Muscle layer of colon (tissue), 2 donors: ENCODE results near the gene LRRC52.

Experiments
- H3K27ac ChIP-seq: one replicate; pipeline ENCODE4 v1.7.0; 2013; ENCODE audit warnings: low read depth, mild to moderate bottlenecking, low read length, moderate library complexity
- H3K27me3 ChIP-seq, 2 donors: one replicate each; pipeline ENCODE4 v1.7.0; 2013; ENCODE audit warnings: low read length in 2 of 2, mild to moderate bottlenecking in 2 of 2; ENCODE audit not compliant: insufficient read depth in 2 of 2, control insufficient read depth in 1 of 2
- H3K36me3 ChIP-seq: one replicate; pipeline ENCODE4 v1.7.0; 2013; ENCODE audit warnings: mild to moderate bottlenecking, low read length; ENCODE audit not compliant: insufficient read depth
- H3K4me1 ChIP-seq: one replicate; pipeline ENCODE4 v1.7.0; 2013; ENCODE audit warnings: mild to moderate bottlenecking, low read length; ENCODE audit not compliant: insufficient read depth
- H3K4me3 ChIP-seq, 2 donors: one replicate each; pipeline ENCODE4 v1.7.0; 2013; ENCODE audit warnings: low read length in 2 of 2, low read depth in 1 of 2, mild to moderate bottlenecking in 1 of 2, moderate library complexity in 1 of 2
- H3K9ac ChIP-seq: one replicate; pipeline ENCODE4 v1.7.0; 2013; ENCODE audit warnings: low read length
- H3K9me3 ChIP-seq: one replicate; pipeline ENCODE4 v1.7.0; 2013; ENCODE audit warnings: mild to moderate bottlenecking, low read length
- donor health status: abdominal sarcoma.
- donor health status: Adenocarcinoma of cecum.

LRRC52 gene

GRCh38 chr1:165543532-165544438, at the start of gene LRRC52:
Gene LRRC52 (plus strand): TSS chr1:165544000. CDS start chr1:165544297, 297 bp downstream.
- Histone ChIP-seq H3K27me3 (peaks cover 0 to 11% of the 10 kb centered on the region in 2 donors), H3K9me3 (no peaks in the 10 kb centered on the region), H3K4me3 (no peak within 1 kb of the TSS), H3K27ac (no peak within 1 kb of the TSS), H3K9ac (no peak within 1 kb of the TSS), H3K4me1 (peaks cover 5% of the 10 kb centered on the region), H3K36me3 (no peaks in the 10 kb centered on the region)

DNA sequence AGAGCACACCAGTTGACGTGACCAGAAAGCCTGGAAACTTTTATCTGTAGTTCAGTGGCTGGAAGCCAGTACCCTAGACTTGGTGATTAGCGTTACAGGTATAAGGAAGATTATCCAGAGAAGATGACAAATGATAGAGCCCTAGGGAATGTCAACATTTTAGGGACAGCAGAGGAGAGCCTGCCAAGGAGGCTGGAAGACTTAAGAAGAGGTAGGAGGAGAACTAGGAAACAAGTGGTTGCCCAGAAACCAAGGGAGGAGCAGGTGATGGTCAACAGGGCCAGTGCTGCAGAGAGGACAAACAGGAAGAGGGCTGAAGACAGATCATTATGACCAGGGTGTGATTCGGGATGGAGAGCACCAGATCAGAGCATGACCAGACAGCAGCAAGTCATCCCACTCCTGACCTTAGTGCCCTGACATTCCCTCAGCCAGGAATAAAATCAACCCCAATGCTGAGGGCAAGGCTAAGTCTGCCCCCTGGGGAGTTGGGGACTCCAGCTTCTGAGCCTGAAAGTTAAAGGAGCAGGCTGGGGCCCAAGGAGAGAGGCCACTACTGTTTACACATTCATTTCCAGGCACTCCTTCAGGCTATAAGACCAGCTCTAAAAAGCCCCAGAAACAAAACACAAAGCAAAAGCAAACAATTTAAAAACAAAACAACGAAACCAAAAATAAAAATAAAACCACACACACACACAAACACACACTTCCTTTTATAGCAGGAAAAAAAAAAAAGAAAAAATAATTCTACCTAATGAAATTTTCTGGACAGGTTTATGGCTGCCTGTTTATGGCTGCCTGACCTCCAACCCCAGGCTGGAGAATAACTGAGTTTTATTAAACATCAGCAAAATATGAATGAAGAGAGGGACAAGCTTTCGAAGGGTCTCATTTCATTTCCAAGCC, 48.6 kb upstream of the LRRC52 start:
- Histone ChIP-seq H3K27me3 (no peaks in the 10 kb centered on the region), H3K9me3 (no peaks in the 10 kb centered on the region), H3K36me3 (no peaks in the 10 kb centered on the region), H3K4me1 (no peaks in the 10 kb centered on the region), H3K9ac (no peak overlapping the region), H3K27ac (no peak overlapping the region), H3K4me3 (no peak overlapping the region)

- Histone ChIP-seq H3K4me1 (no peaks in the 10 kb centered on the region), H3K4me3 (no peak overlapping the region), H3K27me3 (no peaks in the 10 kb centered on the region), H3K36me3 (no peaks in the 10 kb centered on the region), H3K9me3 (no peaks in the 10 kb centered on the region), H3K9ac (no peak overlapping the region), H3K27ac (no peak overlapping the region)
Measured at GRCh38 chr1:165495858-165496205, 48.0 kb upstream of the LRRC52 start.

GRCh38 chr1:165496501-165496900, 47.3 kb upstream of the LRRC52 start:
- H3K36me3 ChIP-seq, result no peaks in the 10 kb centered on the region
- H3K4me1 ChIP-seq, result no peaks in the 10 kb centered on the region
- H3K9me3 ChIP-seq, result no peaks in the 10 kb centered on the region
- no peak overlapping the region for H3K9ac ChIP-seq
- H3K4me3 ChIP-seq, result no peak overlapping the region
- H3K27ac ChIP-seq, result no peak overlapping the region
- H3K27me3 ChIP-seq, result no peaks in the 10 kb centered on the region

DNA sequence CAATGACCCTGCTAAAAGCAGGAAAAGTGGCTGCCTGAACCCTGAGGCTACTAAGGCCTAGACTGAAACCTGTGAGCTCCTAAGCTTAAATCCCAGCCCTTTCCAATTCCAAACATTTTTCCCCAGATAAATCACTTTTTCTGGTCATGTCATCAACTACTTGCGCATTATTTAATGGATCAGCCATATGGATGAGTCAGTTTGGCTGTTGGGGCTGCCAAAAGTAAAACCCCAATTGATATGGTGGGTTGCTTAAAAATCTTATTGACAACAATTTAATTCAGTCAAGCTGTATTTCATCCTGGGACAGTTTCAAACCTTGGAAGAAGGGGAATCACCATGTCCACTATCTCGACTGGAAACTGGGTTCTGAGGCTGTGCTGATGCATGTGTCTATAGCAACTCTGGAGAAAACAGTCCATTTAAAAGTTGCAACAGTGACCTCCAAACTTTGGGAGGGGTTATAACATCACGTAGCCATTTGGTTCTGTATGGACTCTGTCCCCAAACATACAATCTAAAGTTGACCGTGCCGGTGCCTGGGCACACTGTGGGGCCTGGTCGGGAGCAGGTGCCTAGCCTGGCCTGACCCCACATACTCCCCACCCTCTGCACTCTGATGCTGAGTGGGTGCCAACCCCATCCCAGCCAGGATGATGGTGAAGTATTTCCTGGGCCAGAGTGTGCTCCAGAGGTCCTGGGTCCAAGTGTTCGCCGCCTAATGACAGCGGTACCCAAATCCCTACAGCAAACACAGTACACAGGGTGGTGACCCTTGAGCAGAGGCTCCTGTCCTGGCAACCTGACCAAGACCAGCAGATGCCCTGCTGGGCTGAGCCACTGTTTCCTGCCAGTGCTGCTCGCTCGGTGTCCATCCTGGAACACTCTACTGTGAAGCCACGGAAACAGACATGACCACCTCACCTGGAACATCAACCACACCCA, 46.5 kb upstream of the LRRC52 start:
- Histone ChIP-seq H3K9me3 (no peaks in the 10 kb centered on the region), H3K4me1 (no peaks in the 10 kb centered on the region), H3K27me3 (no peaks in the 10 kb centered on the region), H3K4me3 (no peak overlapping the region), H3K9ac (no peak overlapping the region), H3K36me3 (no peaks in the 10 kb centered on the region), H3K27ac (no peak overlapping the region)

DNA sequence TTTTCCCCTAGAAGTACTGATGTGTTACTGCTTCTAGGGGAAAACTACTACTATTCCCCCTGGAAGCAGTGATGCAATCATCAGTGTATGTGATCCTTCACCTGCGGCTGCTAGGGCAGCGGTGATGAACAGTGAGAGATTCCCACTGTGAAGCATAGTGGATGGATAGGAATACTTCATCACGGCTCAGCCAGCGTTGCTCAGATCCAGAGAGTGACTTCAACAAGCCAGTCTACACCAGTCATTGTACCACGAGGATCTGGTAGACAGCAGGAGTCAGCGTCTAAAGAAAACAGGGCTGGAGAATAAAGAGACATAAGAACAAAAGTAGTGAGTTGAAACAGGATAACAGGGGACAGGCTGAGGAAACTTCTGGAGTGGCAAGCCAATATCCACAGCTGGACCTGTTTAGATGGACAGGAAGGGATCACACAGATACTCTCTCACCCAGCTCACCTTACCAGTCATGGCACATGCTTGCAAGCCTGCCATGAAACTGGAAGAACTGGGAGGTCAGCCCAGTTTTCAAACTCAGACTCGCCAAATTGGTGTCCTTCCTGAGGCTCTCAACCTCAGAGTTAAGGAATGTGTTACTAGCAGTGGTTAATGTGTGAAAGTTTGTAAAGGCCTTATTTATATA, 42.4 kb upstream of the LRRC52 start:
- Histone ChIP-seq H3K9me3 (no peaks in the 10 kb centered on the region), H3K36me3 (no peaks in the 10 kb centered on the region), H3K27me3 (no peaks in the 10 kb centered on the region), H3K4me3 (no peak overlapping the region), H3K9ac (no peak overlapping the region), H3K4me1 (no peaks in the 10 kb centered on the region), H3K27ac (no peak overlapping the region)

DNA sequence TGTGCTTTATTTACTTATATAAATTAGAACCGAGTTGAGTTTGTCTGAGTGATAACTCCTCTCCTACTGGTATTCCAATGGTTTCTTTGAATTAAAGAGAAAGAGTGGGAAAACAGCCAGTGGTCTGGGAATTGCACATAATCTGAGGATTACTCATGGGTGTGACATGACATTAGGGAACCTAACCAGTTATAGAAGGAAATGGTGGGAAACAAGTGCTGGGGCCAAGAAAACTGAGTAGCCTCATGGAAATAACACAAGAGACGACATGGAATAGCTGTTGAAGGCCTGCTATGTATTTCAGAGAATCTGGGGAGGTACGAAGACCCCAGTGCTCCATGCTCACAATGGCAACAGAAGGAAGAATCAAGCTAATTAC, 41.8 kb upstream of the LRRC52 start:
- Histone ChIP-seq H3K9ac (no peak overlapping the region), H3K4me1 (no peaks in the 10 kb centered on the region), H3K27me3 (no peaks in the 10 kb centered on the region), H3K27ac (no peak overlapping the region), H3K9me3 (no peaks in the 10 kb centered on the region), H3K4me3 (no peak overlapping the region), H3K36me3 (no peaks in the 10 kb centered on the region)

DNA sequence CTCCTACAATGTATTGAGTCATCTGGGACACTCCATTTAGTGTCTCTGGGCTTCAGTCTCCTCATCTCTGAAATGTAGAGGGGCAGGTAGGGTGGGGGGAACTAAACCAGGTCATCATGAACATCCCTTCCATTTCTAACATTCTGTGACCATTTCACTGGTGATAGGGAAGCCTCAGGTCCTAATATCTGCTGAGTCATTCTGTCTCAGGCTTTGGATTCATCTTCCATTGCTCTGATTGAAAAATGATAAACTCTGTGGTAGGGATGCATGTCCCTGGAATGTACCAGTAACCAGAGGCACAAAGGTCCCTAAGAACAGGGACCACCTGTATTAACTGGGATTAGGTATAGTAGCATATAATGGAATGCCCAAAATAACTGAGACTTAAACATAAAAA, 36.2 kb upstream of the LRRC52 start:
- H3K27me3 ChIP-seq, result no peaks in the 10 kb centered on the region
- no peaks in the 10 kb centered on the region for H3K9me3 ChIP-seq
- H3K9ac ChIP-seq, result no peak overlapping the region
- no peaks in the 10 kb centered on the region for H3K4me1 ChIP-seq
- H3K36me3 ChIP-seq, result no peaks in the 10 kb centered on the region
- H3K4me3 ChIP-seq, result no peak overlapping the region
- no peak overlapping the region for H3K27ac ChIP-seq

GRCh38 chr1:165508291-165508690, 35.5 kb upstream of the LRRC52 start:
- Histone ChIP-seq H3K27me3 (no peaks in the 10 kb centered on the region), H3K9me3 (no peaks in the 10 kb centered on the region), H3K4me1 (no peaks in the 10 kb centered on the region), H3K9ac (no peak overlapping the region), H3K36me3 (no peaks in the 10 kb centered on the region), H3K4me3 (no peak overlapping the region), H3K27ac (no peak overlapping the region)

- Histone ChIP-seq H3K27ac (no peak overlapping the region), H3K4me1 (no peaks in the 10 kb centered on the region), H3K27me3 (no peaks in the 10 kb centered on the region), H3K9ac (no peak overlapping the region), H3K9me3 (no peaks in the 10 kb centered on the region), H3K4me3 (no peak overlapping the region), H3K36me3 (no peaks in the 10 kb centered on the region)
Measured at GRCh38 chr1:165512816-165513215, 31.0 kb upstream of the LRRC52 start.
